Stimulated activated CD4-positive, alpha-beta T cell treated with anti-CD3 and anti-CD28 coated beads, Interleukin-12 subunit alpha, Interleukin-12 subunit beta, amount 100 ng/mL, for 24 hours (primary cell): ENCODE measurements around the gene SHISAL1.
"Not testable (repeated sequence)": the region's sequence is repeated elsewhere in the genome, so short reads cannot be mapped to it uniquely, and the experiment has no call there.

ENCODE experiments used
- DNase-seq, 2 experiments: peaks; one replicate each; pipeline ENCODE4 v3.0.0-alpha.2; 2020; ENCODE audit warnings: low read depth in 2 of 2

The SHISAL1 gene

DNA sequence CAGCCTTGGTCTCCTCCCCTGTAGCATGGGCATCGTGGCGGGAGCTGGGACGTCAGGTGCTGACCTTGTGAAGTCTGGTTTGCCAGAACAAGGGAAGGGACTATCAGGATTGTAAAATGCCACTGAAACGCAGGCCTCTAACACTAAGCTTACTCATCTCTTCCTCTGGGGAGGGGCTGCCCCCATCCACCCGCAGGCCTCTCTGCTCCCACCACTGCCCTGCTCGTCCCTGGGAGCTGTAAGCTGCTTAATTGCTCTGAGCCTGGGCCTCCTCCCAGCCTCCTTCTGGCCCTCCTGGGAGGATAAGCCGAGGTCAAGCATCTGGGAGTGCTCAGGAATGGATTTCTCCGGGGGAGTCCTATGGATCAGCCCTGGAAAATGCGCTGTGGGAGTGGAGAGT lies 8.4 kb downstream of the SHISAL1 start:
- DNase-seq = no peak

DNA sequence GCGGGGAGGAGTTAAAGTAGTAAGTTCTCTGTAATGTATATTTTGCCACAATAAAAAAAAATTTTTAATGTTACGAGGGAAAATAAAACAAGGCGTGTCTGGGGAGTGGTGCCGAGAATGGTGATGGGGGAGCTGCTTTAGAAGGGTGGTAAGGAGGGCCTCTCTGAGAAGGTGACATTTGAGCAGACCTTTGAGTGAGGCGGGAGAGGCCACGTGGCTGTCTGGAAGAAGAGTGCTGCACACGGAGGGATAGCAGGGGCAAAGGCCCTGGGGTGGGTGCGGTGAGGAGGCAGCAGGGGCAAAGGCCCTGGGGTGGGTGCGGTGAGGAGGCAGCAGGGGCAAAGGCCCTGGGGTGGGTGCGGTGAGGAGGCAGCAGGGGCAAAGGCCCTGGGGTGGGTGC lies 10.4 kb downstream of the SHISAL1 start:
- not testable (repeated sequence) for DNase-seq

DNA sequence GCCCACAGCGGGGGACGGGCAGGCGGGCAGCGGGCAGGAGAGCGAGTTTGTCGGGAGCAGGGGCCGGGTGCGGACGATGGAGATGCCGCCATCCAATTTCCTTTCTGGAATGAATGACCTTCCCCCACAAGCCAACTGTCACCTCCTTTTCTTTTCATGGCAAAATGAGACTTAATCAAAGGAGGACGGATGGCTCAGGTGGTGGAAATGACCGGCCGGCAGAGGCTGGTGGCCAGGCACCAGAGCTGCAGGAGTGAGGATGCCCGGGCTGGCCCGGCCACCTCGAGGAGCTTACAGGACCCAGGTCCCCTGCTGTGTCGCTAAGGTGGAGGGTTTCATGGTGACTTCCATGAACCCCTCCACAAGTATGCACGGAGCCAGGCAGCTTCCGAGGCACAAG lies 11.7 kb downstream of the SHISAL1 start:
- no peak for DNase-seq

DNA sequence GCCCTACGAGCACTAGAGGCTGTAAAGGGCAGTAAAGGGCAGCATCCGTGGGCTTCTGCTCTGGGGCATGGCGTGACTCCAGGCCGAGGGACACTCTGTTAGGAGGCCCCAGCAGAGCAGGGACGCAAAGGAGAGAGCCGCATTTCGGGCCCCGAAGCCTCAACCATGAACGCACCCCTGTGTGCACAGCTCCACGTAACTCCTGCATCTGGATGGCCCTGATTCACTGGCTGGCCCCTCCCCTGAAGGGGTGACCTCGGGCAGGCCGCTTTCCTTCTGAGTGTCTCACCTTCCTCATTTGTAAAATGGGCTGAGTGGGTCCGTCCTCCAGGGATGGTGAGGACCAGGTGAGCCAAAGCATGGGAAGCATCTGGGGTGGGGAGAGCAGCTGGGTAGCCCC lies 13.6 kb downstream of the SHISAL1 start:
- no peak for DNase-seq

DNA sequence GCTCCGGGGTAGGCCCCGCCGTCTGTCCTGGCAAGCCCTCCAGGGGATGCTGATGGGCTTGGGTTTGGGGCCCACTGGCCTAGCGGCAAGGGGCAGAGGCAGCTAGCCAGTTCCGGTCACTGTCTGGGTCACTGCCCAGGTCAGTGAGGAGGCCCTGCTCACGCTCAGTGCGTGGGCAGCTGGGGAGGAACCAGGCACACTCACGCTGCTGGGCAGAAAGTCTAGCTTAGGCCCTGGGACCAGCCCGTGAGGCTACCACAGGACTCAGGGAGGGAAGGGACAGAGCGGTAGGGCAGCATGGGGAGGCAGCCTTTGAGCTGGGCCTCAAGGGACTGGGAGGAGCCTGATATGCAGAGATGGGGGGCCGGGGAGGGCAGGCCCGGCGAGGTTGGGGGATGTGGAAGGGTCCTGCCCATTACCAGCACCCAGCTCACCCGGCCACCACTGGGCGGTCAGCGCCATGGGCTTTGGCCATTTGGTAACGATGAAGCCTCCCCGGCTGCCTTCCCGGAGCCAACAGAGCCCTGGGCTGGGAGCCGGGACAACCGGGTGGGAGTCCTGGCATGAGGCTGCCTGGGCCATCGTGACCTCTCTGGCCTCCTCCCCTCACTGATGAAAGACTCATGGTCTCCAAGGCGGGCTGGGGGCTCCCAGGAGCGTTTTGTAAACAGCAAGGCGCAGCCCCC lies 14.2 kb downstream of the SHISAL1 start:
- DNase-seq = no peak

DNA sequence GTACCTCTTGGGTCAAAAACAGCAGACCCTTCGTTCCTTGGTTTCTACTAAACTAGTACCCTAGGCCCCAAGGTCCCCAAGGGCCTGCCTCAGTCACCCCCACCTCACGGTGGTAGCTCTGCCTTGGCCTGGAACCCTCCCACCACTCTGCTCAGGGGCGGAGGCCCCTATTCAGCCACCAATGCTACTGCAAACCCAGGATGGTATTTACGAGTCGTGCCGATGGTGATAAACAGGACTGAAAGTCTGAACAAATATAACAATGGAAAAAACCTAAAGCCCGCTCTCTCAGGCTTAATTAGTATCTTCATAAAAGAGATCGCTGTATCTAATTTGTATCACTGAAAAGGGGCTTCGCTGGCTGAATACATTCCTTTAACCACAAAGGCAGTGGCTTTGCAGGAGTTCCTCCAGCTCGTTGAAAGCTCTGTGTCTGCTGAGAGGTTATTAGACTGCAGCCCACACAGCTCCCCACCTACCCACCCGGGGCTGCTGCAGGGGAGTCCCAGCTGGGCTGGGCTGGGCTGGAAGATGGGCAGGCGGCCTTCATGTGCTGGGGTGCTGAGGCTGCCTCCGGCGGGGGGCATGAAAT lies 15.2 kb downstream of the SHISAL1 start:
- DNase-seq = no peak

DNA sequence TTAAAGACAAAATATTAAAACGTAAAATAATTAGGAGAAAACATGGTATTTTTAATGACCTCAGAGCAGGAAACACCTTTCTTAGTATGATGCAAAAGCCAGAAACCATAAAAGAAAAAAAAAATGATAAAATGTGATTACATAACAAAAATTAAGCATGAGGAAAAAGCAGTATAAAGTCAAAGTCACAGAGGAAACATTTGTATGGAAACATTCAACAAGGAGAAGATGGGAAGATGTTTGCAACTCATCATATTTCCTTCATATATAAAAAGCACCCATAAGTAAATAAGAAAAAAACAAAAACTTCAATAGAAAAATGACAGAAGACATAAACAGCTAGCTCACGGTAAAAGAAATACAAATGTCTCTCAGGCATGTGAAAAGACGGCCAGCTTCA lies 17.3 kb downstream of the SHISAL1 start:
- DNase-seq = no peak

DNA sequence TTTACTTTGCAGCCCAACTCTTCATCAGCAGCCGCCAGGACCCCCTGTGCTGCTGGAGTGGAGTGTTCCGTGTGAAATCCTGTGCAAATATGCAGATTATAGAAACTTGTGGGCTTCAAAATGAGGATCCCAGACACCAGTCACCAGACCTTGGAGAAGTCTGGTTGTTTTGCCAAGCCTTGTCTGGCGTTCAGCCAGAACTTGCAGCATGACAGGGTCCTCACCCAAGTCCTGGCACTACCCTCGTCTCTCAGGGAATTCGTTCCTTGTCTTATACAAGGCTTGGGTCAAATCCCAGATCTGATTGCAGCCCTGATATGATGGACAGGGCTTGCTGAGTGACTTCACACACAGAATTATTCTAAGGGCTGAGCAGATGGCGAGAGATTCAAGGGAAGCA lies 18.9 kb downstream of the SHISAL1 start:
- no peak for DNase-seq

DNA sequence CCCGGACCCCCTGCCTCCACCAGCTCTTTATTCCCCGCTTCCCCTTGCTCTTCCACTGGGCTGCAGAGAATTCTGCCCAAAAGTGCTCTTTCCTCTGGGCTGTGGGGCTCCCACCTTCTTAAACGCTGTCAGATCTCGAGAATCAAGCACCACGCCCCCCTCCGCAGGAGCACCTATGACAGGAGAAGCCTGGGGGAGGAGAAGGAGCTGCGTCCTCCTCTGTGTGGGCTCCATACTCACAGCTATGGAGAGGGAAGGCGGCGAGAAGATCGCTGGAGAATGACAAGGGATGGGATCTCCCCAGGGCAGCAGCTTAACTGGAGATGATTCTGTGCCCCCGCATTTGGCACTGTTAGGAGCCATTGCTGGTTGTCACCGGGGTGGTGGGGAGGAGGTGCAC lies 19.7 kb downstream of the SHISAL1 start:
- DNase-seq = no peak

DNA sequence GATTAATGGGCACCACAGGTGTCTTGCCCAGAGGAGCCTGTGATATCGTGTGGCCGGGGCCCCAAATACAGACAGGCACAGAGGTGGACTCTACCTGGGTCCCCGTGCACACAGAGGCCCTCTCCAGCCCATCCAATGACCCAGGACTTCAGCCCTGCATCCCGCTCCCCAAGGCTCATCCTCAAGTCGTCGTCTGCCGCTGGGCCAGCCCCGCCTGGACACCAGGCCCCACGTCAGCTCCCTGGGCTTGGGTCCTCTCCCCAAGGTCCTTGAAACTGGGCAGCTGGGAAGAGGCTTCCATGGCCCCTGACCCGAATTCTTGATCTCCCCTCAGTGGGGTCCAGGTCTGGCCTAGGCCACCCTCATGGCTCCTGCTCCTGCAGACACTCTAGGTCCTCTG lies 20.2 kb downstream of the SHISAL1 start:
- no peak for DNase-seq

DNA sequence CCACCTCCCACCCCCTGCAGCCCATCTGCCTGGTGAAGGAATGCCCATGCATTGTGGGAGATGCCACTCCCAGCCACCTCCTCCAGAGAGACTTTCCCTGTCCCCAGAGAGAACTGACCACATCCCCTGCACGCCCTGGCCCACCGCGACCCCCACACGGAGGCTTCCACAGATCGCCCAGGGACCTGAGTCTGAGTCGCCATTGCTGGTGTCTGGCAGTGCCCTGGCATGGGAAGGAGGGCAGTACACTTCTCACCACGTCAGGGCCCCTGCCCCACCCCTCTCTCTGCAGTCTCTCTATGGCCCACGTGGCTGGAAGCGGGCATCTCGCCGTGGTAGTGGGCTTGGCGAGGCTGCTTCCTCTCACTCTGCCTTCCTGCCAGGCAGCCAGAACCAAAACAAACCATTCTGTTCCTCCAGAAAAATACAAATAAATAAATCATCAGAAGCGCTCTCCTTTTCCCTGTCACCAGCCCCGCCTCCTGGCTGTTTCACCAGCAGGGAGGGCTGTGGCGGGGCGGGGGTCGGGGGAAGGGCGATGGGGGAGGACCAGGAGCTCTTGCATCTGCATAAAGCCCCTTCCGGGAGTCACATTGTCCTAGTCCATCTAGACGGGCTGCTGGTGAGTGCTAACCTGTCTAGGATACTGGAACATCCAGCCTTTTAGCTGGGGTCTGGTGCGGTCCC lies 20.9 kb downstream of the SHISAL1 start:
- DNase-seq = no peak

DNA sequence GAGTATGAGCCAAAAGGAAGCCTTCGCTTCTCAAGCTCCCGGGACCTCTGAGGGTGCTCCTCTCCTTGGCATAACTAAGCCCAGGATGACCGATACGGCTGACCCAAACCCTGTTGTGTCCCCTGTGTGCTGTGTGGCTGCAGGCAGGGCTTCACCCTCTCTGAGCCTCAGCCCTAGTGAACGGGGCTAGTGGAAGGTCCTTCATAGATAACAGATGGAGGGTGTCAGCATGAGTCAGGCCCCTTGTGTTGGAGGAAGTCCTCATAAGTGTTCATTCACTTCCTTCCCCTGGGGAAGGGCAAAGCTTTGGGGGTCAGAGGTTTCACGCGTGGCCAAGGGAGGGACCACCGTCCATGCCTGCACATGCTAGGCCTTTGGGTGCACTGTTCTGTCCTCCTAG lies 21.5 kb downstream of the SHISAL1 start:
- DNase-seq = no peak

DNA sequence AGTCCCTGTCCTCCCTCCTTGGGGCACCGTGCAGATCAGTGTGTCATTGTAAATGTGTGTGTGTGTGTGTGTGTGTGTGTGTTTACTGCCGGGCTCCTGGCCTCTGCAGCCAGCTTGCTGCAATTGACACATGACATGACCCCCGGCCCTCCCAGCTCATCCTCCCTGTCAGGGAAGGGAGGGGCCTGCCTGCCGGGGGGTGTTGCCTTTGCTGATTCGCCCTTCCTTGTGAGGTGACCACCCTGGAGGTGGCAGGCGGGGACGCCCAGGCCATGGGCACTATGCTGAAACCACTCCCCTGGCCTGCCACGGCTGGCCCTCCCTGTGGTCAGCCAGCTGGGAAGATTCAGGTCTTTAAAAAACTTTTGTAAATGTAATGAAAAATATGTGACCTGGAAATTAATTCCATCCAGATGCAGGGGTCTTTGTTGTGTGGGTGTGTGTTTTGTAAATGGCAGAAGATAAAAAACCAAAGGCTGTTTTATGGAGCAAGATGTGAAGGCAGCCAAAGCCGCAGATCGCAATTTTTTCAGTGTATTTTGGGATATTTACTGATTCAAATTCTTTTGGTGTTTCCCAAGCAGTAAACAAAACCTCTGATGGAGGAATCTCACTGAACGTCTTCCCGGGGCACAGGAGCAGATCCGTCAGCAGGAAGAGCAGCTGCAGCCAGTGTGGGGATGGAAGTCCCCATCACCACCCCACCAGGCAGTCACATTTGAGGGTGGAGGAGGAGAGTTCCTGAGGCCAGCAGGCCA lies 23.2 kb downstream of the SHISAL1 start:
- DNase-seq = no peak

DNA sequence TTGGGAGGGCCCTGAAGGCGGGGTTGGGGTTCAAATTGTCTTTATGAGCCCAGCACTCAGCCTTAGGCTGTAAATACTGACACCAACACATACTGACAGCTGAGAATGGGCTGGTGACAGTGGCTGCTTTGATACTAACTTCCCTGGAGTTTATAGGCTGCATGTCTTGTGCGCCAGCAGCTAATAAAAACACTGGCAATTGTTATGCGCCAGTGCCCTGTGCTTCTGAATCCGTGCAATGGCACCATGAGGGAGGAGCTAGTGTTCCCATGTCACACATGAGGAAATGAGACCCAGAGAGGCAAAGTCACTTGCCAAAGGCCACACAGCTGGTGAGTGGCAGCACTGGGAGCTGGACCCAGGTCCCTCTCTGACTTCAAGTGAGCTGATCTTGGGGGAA lies 23.8 kb downstream of the SHISAL1 start:
- no peak for DNase-seq

DNA sequence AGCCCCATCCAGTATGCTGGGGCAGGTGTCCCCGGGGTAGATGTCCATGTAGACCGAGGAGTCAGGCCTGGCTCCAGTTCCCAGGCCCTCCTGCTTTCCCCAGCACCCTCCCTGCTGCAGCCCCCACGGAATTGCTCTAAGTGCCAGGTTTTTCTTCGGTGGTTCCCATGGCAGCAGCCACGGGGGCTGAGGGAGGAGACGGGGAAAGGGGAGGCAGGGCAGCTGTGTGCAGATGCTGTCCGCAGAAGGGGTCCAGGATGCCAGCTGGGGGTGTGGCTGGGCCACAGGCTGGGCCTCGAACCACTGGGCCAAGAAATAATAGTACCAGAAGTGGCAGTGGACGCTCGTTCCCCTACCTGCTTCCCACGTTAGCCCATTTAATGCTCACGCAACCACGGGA lies 25.0 kb downstream of the SHISAL1 start:
- DNase-seq = no peak

DNA sequence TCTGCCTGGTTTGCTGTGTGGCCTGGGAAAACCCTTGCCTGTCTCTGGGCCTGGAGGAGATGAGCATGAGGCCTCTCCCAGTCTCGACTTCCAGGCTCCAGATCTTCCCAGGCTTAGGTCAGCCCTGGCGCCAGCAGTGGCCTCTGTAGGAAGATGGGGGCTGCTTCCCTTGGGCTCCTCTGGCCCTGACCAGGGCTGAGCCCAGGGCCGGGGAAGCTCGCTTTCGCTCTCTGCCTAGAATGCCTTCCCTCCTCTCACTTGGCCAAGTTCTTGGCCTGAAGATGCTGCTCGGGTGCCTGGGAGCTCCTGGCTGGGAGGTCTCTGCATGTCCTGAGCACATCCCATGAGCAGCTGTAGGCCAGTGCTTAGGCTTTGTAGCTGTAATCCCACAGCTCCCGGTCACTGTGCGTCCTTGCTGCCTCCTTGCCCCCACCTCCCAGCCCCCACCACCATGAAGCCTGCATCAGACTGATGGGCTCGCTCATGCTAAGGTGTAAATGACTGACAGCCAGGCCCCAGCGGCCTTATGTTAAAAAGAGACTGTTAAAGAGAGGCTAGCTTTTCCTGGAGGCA lies 25.5 kb downstream of the SHISAL1 start:
- DNase-seq = no peak

DNA sequence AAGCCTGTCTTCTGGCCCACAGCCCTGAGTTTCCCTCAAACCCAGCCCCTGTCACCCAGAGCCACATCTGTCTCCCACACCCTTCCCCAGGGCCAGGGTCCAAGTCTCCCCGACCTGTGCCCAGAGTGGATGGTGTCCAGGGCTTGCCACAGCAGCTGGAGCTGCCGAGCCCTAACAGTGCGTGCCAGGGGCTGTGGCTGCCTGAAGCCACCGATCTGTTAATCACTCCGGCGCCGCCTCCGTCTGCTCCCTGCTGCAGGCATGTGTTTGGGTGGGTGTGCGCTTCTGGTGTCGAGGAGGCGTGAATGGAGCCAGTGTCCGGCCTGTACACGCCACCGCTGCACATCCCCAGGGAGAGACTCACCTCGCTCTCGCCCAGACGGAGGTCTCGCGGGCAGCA lies 26.1 kb downstream of the SHISAL1 start:
- no peak for DNase-seq

DNA sequence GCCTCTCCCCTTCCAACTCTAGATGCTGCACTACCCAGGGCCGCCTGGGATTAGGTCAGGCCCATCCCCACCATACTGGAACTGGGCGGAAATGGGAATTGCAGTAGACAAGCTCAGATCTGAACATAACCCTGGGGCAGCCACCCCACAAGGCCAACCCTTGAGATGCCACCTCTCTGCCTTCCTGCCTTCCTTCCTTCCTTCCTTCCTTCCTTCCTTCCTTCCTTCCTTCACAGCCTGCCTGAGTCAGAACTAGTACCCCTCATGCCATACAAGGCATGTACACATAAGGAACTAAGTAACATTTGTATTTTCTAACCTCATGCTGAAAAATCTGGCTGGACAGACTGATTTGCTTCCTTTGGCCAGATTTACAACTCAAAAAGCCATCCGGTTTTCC lies 28.0 kb downstream of the SHISAL1 start:
- DNase-seq = no peak

DNA sequence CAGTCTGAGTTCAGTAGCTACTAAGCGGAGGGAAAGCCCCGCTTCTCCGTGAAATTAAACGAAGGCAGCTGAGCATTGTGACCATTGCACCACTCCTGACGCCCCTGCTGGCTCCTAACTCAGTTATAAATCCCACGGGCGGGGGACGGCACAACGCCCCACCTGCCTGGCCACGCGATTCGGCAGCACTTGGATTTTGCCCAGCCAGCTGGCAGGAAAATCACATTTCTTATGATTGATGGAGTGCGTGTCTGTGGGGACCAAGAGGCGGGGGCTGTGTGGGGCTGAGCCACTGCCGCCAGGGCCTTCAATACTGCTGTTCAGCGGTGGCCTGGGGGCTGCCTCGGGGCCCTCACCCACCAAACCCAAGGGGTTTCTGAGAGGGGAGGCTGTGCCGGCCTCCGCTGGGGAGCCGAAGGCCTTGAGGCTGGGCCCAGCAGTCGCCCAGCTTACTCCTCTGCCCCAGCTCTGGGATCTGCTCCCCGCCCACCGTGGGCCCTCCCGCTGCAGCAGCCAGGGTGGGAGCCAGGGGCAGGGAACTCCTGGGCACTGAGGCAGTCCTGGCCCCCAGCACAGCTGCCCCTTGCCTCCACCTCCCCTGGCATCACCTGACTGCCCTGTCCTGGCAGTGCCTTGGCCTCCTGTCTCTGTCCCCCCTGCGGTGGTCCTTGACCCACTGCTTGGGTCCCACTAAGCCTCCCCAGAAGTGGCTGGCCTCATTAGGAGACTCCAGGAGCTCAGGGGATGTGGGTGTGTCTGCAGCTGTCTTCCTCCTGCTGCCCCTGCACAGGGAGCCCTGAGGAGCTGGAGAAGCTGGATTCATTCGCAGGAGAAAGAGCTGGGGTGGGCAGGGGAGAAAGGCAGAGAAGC lies 30.7 kb downstream of the SHISAL1 start:
- no peak for DNase-seq

DNA sequence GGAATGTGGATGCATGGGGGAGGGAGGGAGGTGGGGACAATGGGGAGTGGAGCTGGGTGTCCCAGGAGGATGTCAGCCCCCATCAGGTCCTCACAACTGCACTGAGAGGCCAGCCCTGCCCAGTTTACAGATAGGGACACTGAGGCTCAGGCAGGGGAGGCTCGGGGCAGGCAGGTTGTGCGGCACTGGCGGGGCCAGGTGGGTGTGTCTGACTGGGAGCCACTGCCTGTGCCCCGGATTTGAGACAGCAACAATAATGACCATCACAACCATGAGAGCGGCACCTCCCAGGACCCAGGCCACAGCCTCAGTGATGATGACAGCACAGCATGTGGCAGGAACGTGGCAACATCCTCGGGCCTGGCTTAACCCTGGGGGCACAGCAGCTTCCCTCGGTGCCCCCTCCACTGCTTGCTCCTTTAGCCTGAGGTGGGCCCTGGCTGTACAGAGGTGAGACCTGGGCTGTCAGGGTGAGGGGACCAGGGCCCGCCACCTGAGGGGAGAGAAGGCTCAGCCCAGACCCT lies 32.0 kb downstream of the SHISAL1 start:
- no peak for DNase-seq

DNA sequence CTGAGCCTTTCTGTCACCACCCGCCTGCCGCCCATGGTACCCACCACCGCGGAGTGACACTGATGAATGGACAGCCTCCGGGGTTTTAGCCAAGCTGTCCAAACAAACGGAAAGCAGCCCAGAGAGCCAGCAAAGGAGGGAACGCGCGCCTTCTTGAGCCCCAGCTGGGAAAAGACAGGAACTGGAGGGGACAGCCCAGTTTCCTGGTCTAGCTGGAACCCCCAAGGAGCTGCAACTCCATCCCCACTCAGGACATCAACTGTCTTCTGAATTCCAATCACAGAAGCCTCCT lies 33.7 kb downstream of the SHISAL1 start:
- no peak for DNase-seq
